Right cardiac atrium (tissue), 5 donors: ENCODE data around the gene SLC35A4. TPM values are rescaled to one million over a fixed set of nuclear protein-coding genes. Genes with fewer than 3 reads are reported as not detected.

Experiments used
- ATAC-seq, 2 donors: fragments of 200-7000 bp; cut with Tn5 transposase; one replicate each; pipeline versions ENCODE4 v1.8.0 to v1.9.1; 2020; ENCODE audit warnings: moderate library complexity in 2 of 2, mild to moderate bottlenecking in 1 of 2
- DNase-seq, 3 donors: peaks; one replicate each; pipeline ENCODE4 v3.0.0-alpha.2; 2020
- H3K27ac ChIP-seq: one replicate; pipeline ENCODE4 v1.5.1; 2013; ENCODE audit warnings: mild to moderate bottlenecking, low read length, control low read depth, moderate library complexity
- H3K27me3 ChIP-seq: one replicate; pipeline ENCODE4 v1.6.1; 2013; ENCODE audit not compliant: control insufficient read depth, insufficient read depth
- H3K4me1 ChIP-seq: one replicate; pipeline ENCODE4 v1.6.1; 2013; ENCODE audit warnings: low read length; ENCODE audit not compliant: control insufficient read depth, insufficient read depth
- H3K4me3 ChIP-seq: one replicate; pipeline ENCODE4 v1.5.1; 2013; ENCODE audit warnings: low read length, control low read depth
- H3K9me3 ChIP-seq: one replicate; pipeline ENCODE4 v1.6.1; 2013; ENCODE audit warnings: low read length; ENCODE audit not compliant: control insufficient read depth
- WGBS: extraction: QIAGEN DNeasy Blood & Tissue Kit; methylation state at CpG from one replicate; pipeline ENCODE4 v1.1.7; 2013; 5-methylcytosine and 5-hydroxymethylcytosine counted together
- intact Hi-C, 4 donors: fragments of 100-400 bp; cut with DNase I; formaldehyde crosslinking; loops; one replicate each; pipeline versions ENCODE4 v1.11.0 to v1.14.0; 2022 to 2023
- polyA plus RNA-seq: library from polyadenylated mRNA; stranded (reverse); fragments of 200-250 nt; gene quantifications from one replicate; pipeline ENCODE4 v1.2.3, GENCODE V29; 2013
- total RNA-seq, 4 donors: library from RNA; stranded (reverse); fragmentation: NEBNext Ultra II Directional; extraction: Animal tissue kit (Norgen Biotek cat#: 25700); gene quantifications; one replicate each; pipeline ENCODE4 v1.2.1, GENCODE V29; 2021
- donor health status: healthy with polysubstance abuse.
- donor health status: DM: no; HTN: yes; CAD: no.
- donor health status: DM: no; HTN: no; CAD: no.
- donor health status: DM: no; HTN: yes; CAD: no; lungs with severe emphysema.
- donor health status: DM: yes; HTN: yes; CAD: no.

Gene SLC35A4
- total and polyA plus RNA-seq, 5 donors, result 44.6 to 77.3 (median 70.0) TPM

GRCh38 chr5:140558542-140558941 lies 6.1 kb upstream of the SLC35A4 start:
- peaks cover 11% of the 10 kb centered on the region for H3K4me1 ChIP-seq
- H3K9me3 ChIP-seq, result no peaks in the 10 kb centered on the region
- DNase-seq (no peak), ATAC-seq (no peak)
- H3K4me3 ChIP-seq, result no peak overlapping the region
- WGBS, result 92% methylated on average over 9 of the region's 9 CpGs
- H3K27ac ChIP-seq, result no peak overlapping the region
- intact Hi-C loops, result loop anchor here in 2 of 4 donors (5.0 kb wide), 2 partner anchors 79 to 84 kb away; partner anchors contain the start of gene TMCO6 (in 1 of the 2)
- H3K27me3 ChIP-seq, result no peaks in the 10 kb centered on the region

DNA sequence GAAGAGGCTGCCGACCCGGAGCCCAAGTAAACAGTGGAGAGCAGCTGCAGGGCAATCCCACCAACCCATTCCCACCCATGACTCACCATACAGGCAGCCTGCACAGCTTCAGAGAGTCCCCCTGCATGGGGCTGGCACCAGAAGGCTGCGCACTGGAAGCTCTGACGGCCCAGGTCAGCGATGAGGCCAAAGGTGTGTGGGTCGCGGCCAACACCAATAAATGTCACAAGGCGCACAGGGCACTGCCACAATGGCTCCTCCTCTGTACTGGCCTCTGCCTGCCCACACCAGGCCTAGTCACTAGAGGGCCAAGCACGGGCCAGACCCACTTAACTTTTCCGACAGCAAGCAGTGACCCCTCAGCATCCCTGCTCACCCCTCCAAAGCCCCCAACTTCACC lies 4.4 kb upstream of the SLC35A4 start:
- WGBS, result 91% methylated on average over 10 of the region's 10 CpGs
- H3K27ac ChIP-seq, result no peak overlapping the region
- H3K27me3 ChIP-seq, result no peaks in the 10 kb centered on the region
- no peaks in the 10 kb centered on the region for H3K9me3 ChIP-seq
- intact Hi-C loops, result loop anchor here in 1 of 4 donors (10.0 kb wide), 1 partner anchor 75 kb away; the partner anchor contains the start of genes CD14 and TMCO6
- DNase-seq, result no peak
- ATAC-seq, result no peak
- H3K4me1 ChIP-seq, result peaks cover 10% of the 10 kb centered on the region
- H3K4me3 ChIP-seq, result no peak overlapping the region

- H3K4me1 ChIP-seq, result peaks cover 8% of the 10 kb centered on the region
- intact Hi-C loops, result loop anchor here in 1 of 4 donors (10.0 kb wide), 1 partner anchor 73 kb away; the partner anchor contains the start of genes CD14 and TMCO6
- 90% methylated on average over 10 of the region's 10 CpGs for WGBS
These were observed 2.7 kb upstream of the SLC35A4 start for GRCh38 chr5:140561753-140562523.

DNA sequence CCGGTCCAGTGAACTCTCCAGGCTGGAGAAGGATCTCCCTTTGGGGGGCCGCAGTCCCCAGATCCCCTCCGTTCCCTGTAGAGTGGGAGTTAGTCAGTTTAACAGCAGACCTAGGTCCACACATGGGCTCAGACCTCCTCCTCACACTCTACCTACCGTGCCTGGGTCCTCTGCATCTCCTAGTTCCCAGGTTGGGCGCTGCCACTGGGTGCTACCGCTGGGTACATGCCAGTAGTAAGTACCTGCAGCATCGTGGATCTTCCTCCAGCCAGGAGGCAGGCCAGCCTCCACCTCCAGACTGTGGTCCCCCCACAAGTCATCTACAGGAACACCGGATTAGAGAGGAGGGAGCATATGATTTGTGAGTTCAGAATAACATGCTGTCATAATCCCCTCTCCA lies 1.0 kb upstream of the SLC35A4 start:
- Histone ChIP-seq H3K27ac (peak overlapping the region; percentile 84), H3K9me3 (no peaks in the 10 kb centered on the region), H3K4me3 (peak overlapping the region; percentile 58), H3K4me1 (peaks cover 11% of the 10 kb centered on the region), H3K27me3 (no peaks in the 10 kb centered on the region)
- DNase-seq, result peak in 2 of 3 donors; percentile 55 to 66
- intact Hi-C loops, result loop anchor here in 1 of 4 donors (10.0 kb wide), 1 partner anchor 71 kb away; the partner anchor contains the start of genes CD14 and TMCO6
- no peak for ATAC-seq
- 70% methylated on average over 8 of the region's 8 CpGs for WGBS

More at GRCh38 chr5:140561753-140562523, 2.7 kb upstream of the SLC35A4 start:
- DNase-seq (no peak), ATAC-seq (no peak)
- no peaks in the 10 kb centered on the region for H3K9me3 ChIP-seq
- H3K27me3 ChIP-seq, result no peaks in the 10 kb centered on the region
- no peak overlapping the region for H3K27ac ChIP-seq
- H3K4me3 ChIP-seq, result no peak overlapping the region

- intact Hi-C loops, result loop anchor here in 3 of 4 donors (5.0 to 10.0 kb wide), 2 partner anchors 67 to 70 kb away; partner anchors contain the start of genes CD14 (in 3 of the 3) and TMCO6 (in 1 of the 3)
- peaks cover 14% of the 10 kb centered on the region for H3K4me1 ChIP-seq
- ATAC-seq (no peak), DNase-seq (no peak)
- H3K27ac ChIP-seq, result peak overlapping the region; percentile 84
- H3K4me3 ChIP-seq, result peak overlapping the region; percentile 58
- H3K9me3 ChIP-seq, result no peaks in the 10 kb centered on the region
- H3K27me3 ChIP-seq, result no peaks in the 10 kb centered on the region
- WGBS, result 7% methylated on average over 13 of the region's 13 CpGs
These were observed 574 bp downstream of the SLC35A4 start for GRCh38 chr5:140565024-140565779.

GRCh38 chr5:140565780-140566095 lies 1.1 kb downstream of the SLC35A4 start:
- H3K27me3 ChIP-seq, result no peaks in the 10 kb centered on the region
- no peak overlapping the region for H3K27ac ChIP-seq
- peaks cover 16% of the 10 kb centered on the region for H3K4me1 ChIP-seq
- ATAC-seq (no peak), DNase-seq (no peak)
- H3K4me3 ChIP-seq, result peak overlapping the region; percentile 58
- intact Hi-C loops, result loop anchor here in 3 of 4 donors (5.0 to 10.0 kb wide), 2 partner anchors 67 to 69 kb away; partner anchors contain the start of genes CD14 (in 3 of the 3) and TMCO6 (in 1 of the 3)
- WGBS, result 80% methylated on average over 4 of the region's 4 CpGs
- no peaks in the 10 kb centered on the region for H3K9me3 ChIP-seq

- Histone ChIP-seq H3K27me3 (no peaks in the 10 kb centered on the region), H3K27ac (no peak overlapping the region), H3K4me1 (peaks cover 23% of the 10 kb centered on the region), H3K9me3 (no peaks in the 10 kb centered on the region), H3K4me3 (no peak overlapping the region)
- 93% methylated on average over 5 of the region's 5 CpGs for WGBS
- intact Hi-C loops, result loop anchor here in 3 of 4 donors (5.0 to 10.0 kb wide), 2 partner anchors 66 to 68 kb away; partner anchors contain the start of genes CD14 (in 3 of the 3) and TMCO6 (in 1 of the 3)
- ATAC-seq, result no peak
- DNase-seq, result no peak
These were observed 2.0 kb downstream of the SLC35A4 start for GRCh38 chr5:140566665-140567064.

DNA sequence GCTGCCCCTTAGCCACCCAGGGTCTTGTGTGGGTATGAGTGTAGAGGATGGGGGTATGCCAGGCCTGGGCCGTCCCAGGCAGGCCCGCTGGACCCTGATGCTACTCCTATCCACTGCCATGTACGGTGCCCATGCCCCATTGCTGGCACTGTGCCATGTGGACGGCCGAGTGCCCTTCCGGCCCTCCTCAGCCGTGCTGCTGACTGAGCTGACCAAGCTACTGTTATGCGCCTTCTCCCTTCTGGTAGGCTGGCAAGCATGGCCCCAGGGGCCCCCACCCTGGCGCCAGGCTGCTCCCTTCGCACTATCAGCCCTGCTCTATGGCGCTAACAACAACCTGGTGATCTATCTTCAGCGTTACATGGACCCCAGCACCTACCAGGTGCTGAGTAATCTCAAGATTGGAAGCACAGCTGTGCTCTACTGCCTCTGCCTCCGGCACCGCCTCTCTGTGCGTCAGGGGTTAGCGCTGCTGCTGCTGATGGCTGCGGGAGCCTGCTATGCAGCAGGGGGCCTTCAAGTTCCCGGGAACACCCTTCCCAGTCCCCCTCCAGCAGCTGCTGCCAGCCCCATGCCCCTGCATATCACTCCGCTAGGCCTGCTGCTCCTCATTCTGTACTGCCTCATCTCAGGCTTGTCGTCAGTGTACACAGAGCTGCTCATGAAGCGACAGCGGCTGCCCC lies 2.6 kb downstream of the SLC35A4 start:
- no peak overlapping the region for H3K4me3 ChIP-seq

DNA sequence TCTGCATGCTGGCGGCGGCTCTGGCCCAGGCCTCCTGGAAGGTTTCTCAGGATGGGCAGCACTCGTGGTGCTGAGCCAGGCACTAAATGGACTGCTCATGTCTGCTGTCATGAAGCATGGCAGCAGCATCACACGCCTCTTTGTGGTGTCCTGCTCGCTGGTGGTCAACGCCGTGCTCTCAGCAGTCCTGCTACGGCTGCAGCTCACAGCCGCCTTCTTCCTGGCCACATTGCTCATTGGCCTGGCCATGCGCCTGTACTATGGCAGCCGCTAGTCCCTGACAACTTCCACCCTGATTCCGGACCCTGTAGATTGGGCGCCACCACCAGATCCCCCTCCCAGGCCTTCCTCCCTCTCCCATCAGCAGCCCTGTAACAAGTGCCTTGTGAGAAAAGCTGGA lies 3.2 kb downstream of the SLC35A4 start:
- Histone ChIP-seq H3K9me3 (no peaks in the 10 kb centered on the region), H3K27me3 (no peaks in the 10 kb centered on the region), H3K4me1 (peaks cover 23% of the 10 kb centered on the region), H3K27ac (no peak overlapping the region), H3K4me3 (no peak overlapping the region)
- 95% methylated on average over 13 of the region's 13 CpGs for WGBS
- intact Hi-C loops, result loop anchor here in 3 of 4 donors (5.0 to 10.0 kb wide), 2 partner anchors 64 to 67 kb away; partner anchors contain the start of genes CD14 (in 3 of the 3) and TMCO6 (in 1 of the 3)
- ATAC-seq (no peak), DNase-seq (peak in 1 of 3 donors; percentile 53)

More for the DNA sequence above, 2.6 kb downstream of the SLC35A4 start:
- ATAC-seq (no peak), DNase-seq (peak in 2 of 3 donors; percentile 65 to 67)
- H3K27me3 ChIP-seq, result no peaks in the 10 kb centered on the region
- no peak overlapping the region for H3K27ac ChIP-seq
- no peaks in the 10 kb centered on the region for H3K9me3 ChIP-seq
- WGBS, result 84% methylated on average over 22 of the region's 22 CpGs
- H3K4me1 ChIP-seq, result peaks cover 23% of the 10 kb centered on the region
- intact Hi-C loops, result loop anchor here in 3 of 4 donors (5.0 to 10.0 kb wide), 2 partner anchors 65 to 68 kb away; partner anchors contain the start of genes CD14 (in 3 of the 3) and TMCO6 (in 1 of the 3)

GRCh38 chr5:140568443-140569063 lies 3.9 kb downstream of the SLC35A4 start:
- ATAC-seq, result no peak
- intact Hi-C loops, result loop anchor here in 3 of 4 donors (5.0 to 10.0 kb wide), 2 partner anchors 64 to 66 kb away; partner anchors contain the start of genes CD14 (in 3 of the 3) and TMCO6 (in 1 of the 3)
- no peak for DNase-seq
- no peaks in the 10 kb centered on the region for H3K9me3 ChIP-seq
- H3K4me1 ChIP-seq, result peaks cover 20% of the 10 kb centered on the region
- H3K27me3 ChIP-seq, result no peaks in the 10 kb centered on the region
- H3K4me3 ChIP-seq, result no peak overlapping the region
- 97% methylated on average over 2 of the region's 2 CpGs for WGBS
- H3K27ac ChIP-seq, result no peak overlapping the region
